Neuronal stem cell (in vitro differentiated cells): ENCODE measurements around the gene ZNF384.

Source experiments
- DNase-seq: peaks from one replicate; pipeline ENCODE4 v3.0.0-alpha.2; 2013; ENCODE audit warnings: low spot score
- H2AFZ ChIP-seq: one replicate; pipeline ENCODE4 v1.6.1; 2013; ENCODE audit warnings: mild to moderate bottlenecking, low read length, inconsistent platforms
- H2AK5ac ChIP-seq: 2 replicates; pipeline ENCODE4 v1.6.1; 2013; ENCODE audit warnings: low read depth, mild to moderate bottlenecking, inconsistent platforms, low read length, moderate library complexity, mixed read lengths
- H2BK120ac ChIP-seq: 2 replicates; pipeline ENCODE4 v1.6.1; 2013; ENCODE audit warnings: low read depth, mild to moderate bottlenecking, inconsistent platforms, low read length, moderate library complexity, mixed read lengths
- H2BK12ac ChIP-seq: one replicate; pipeline ENCODE4 v1.6.1; 2013; ENCODE audit warnings: low read length, inconsistent platforms
- H2BK15ac ChIP-seq: 2 replicates; pipeline ENCODE4 v1.6.1; 2013; ENCODE audit warnings: mild to moderate bottlenecking, low read length, inconsistent platforms, mixed read lengths
- H2BK5ac ChIP-seq: one replicate; pipeline ENCODE4 v1.6.1; 2013; ENCODE audit warnings: inconsistent platforms, mild to moderate bottlenecking, low read length, moderate library complexity
- H3K14ac ChIP-seq: one replicate; pipeline ENCODE4 v1.6.1; 2013; ENCODE audit warnings: low read length, inconsistent platforms
- H3K18ac ChIP-seq: 2 replicates; pipeline ENCODE4 v1.6.1; 2013; ENCODE audit warnings: low read length, inconsistent platforms
- H3K23ac ChIP-seq: 2 replicates; pipeline ENCODE4 v1.6.1; 2013; ENCODE audit warnings: low read depth, mild to moderate bottlenecking, mixed read lengths, low read length, inconsistent platforms; ENCODE audit not compliant: poor library complexity
- H3K27ac ChIP-seq: replicated peaks from 3 replicates; pipeline ENCODE4 v1.5.1; 2013; ENCODE audit warnings: low read length, inconsistent platforms
- H3K27me3 ChIP-seq, 3 experiments: 2 replicates each; pipeline ENCODE4 v1.6.1; 2013; ENCODE audit warnings: low read length in 3 of 3, mild to moderate bottlenecking in 2 of 3, inconsistent platforms in 1 of 3, low read depth in 1 of 3, mixed read lengths in 1 of 3, moderate library complexity in 1 of 3; ENCODE audit not compliant: control insufficient read depth in 3 of 3, insufficient read depth in 3 of 3
- H3K36me3 ChIP-seq, 2 donors: replicated peaks in 1 of 2; 2 replicates each; pipeline ENCODE4 v1.6.1; 2013; ENCODE audit warnings: low read length in 2 of 2; ENCODE audit not compliant: control insufficient read depth in 2 of 2, insufficient read depth in 2 of 2
- H3K4ac ChIP-seq: 2 replicates; pipeline ENCODE4 v1.6.1; 2013; ENCODE audit warnings: inconsistent platforms, mild to moderate bottlenecking, low read length, moderate library complexity
- H3K4me1 ChIP-seq, 2 donors: 1 replicate in 1 of 2; 2 replicates in 1 of 2; pipeline ENCODE4 v1.6.1; 2013; ENCODE audit warnings: low read length in 2 of 2, low read depth in 1 of 2; ENCODE audit not compliant: control insufficient read depth in 2 of 2, insufficient read depth in 1 of 2
- H3K4me2 ChIP-seq: one replicate; pipeline ENCODE4 v1.6.1; 2013; ENCODE audit warnings: mild to moderate bottlenecking, low read length, inconsistent platforms; ENCODE audit not compliant: insufficient read depth, poor library complexity, severe bottlenecking
- H3K4me3 ChIP-seq, 2 donors: 2 replicates each; pipeline ENCODE4 v1.5.1; 2013; ENCODE audit warnings: low read length in 2 of 2, mild to moderate bottlenecking in 2 of 2, inconsistent platforms in 1 of 2, moderate library complexity in 1 of 2
- H3K79me1 ChIP-seq: one replicate; pipeline ENCODE4 v1.6.1; 2013; ENCODE audit warnings: low read depth, mild to moderate bottlenecking, inconsistent platforms, low read length, moderate library complexity
- H3K9ac ChIP-seq: one replicate; pipeline ENCODE4 v1.6.1; 2013; ENCODE audit warnings: mild to moderate bottlenecking, low read depth, low read length, inconsistent platforms; ENCODE audit not compliant: poor library complexity
- H3K9me3 ChIP-seq, 2 donors: replicated peaks in 1 of 2; 2 replicates each; pipeline versions ENCODE3 to v1.6.1; 2013; ENCODE audit warnings: low read length in 2 of 2, mild to moderate bottlenecking in 2 of 2, inconsistent platforms in 1 of 2, low read depth in 1 of 2, mixed read lengths in 1 of 2, moderate library complexity in 1 of 2; ENCODE audit not compliant: control insufficient read depth in 2 of 2, insufficient read depth in 1 of 2
- H4K8ac ChIP-seq: one replicate; pipeline ENCODE4 v1.6.1; 2013; ENCODE audit warnings: low read depth, mild to moderate bottlenecking, inconsistent platforms, low read length, moderate library complexity
- H4K91ac ChIP-seq: one replicate; pipeline ENCODE4 v1.6.1; 2013; ENCODE audit warnings: low read length, low read depth, mild to moderate bottlenecking, inconsistent platforms; ENCODE audit not compliant: poor library complexity
- WGBS, 2 donors: extraction: QIAGEN DNeasy Blood & Tissue Kit; methylation state at CpG; one replicate each; pipeline ENCODE4 v1.1.7; 2013; ENCODE audit warnings: missing lambda C conversion rate in 2 of 2, mixed read lengths in 1 of 2; ENCODE audit not compliant: insufficient read length in 2 of 2, insufficient replicate concordance in 1 of 2; ENCODE audit errors: extremely low coverage in 2 of 2; 5-methylcytosine and 5-hydroxymethylcytosine counted together

Gene ZNF384

GRCh38 chr12:6692888-6693287 is 3.7 kb upstream of the ZNF384 start:
- DNase-seq = no peak
- no peak overlapping the region for H3K27ac ChIP-seq
- peaks cover 15 to 24% of the 10 kb centered on the region in 2 donors for H3K36me3 ChIP-seq

GRCh38 chr12:6691473-6691872 is 2.3 kb upstream of the ZNF384 start:
- H3K9ac ChIP-seq = no peak overlapping the region
- WGBS, 2 donors = no CpG with 5 or more reads among the region's 4 CpGs
- H3K36me3 ChIP-seq = peaks cover 16 to 18% of the 10 kb centered on the region in 2 donors
- no peak overlapping the region for H4K8ac ChIP-seq
- peaks cover 0 to 1% of the 10 kb centered on the region in 2 donors for H3K9me3 ChIP-seq
- H3K14ac ChIP-seq = no peak overlapping the region
- H3K23ac ChIP-seq = no peak overlapping the region
- no peak overlapping the region for H2BK5ac ChIP-seq
- H2AFZ ChIP-seq = no peak overlapping the region
- no peak overlapping the region for H2BK120ac ChIP-seq
- peaks cover 7 to 27% of the 10 kb centered on the region in 2 donors for H3K4me1 ChIP-seq
- peaks cover 7% of the 10 kb centered on the region for H3K79me1 ChIP-seq
- H3K27ac ChIP-seq = no peak overlapping the region
- H3K4ac ChIP-seq = no peak overlapping the region
- no peak overlapping the region for H4K91ac ChIP-seq
- peak overlapping the region in 1 of 2 donors; percentile 22 for H3K4me3 ChIP-seq
- no peak overlapping the region for H2BK15ac ChIP-seq
- no peak for DNase-seq
- no peak overlapping the region for H2BK12ac ChIP-seq
- no peak overlapping the region for H2AK5ac ChIP-seq
- no peak overlapping the region for H3K18ac ChIP-seq
- no peaks in the 10 kb centered on the region for H3K27me3 ChIP-seq
- H3K4me2 ChIP-seq = no peak overlapping the region

More at GRCh38 chr12:6692888-6693287, 3.7 kb upstream of the ZNF384 start:
- Histone ChIP-seq H4K91ac (no peak overlapping the region), H2AFZ (no peak overlapping the region), H3K18ac (no peak overlapping the region), H3K9ac (peak overlapping the region; percentile 47), H2AK5ac (no peak overlapping the region), H2BK120ac (no peak overlapping the region), H3K4ac (no peak overlapping the region), H3K4me1 (peaks cover 3 to 20% of the 10 kb centered on the region in 2 donors), H2BK5ac (no peak overlapping the region), H3K79me1 (peaks cover 11% of the 10 kb centered on the region), H3K4me2 (no peak overlapping the region), H2BK12ac (no peak overlapping the region), H3K27me3 (no peaks in the 10 kb centered on the region), H3K23ac (no peak overlapping the region), H2BK15ac (no peak overlapping the region), H3K4me3 (no peak overlapping the region), H3K14ac (no peak overlapping the region), H4K8ac (no peak overlapping the region), H3K9me3 (no peaks in the 10 kb centered on the region)
- no CpG with 5 or more reads among the region's 2 CpGs for WGBS, 2 donors

- H3K4me1 ChIP-seq = peaks cover 7 to 27% of the 10 kb centered on the region in 2 donors
- H3K14ac ChIP-seq = no peak overlapping the region
- H4K91ac ChIP-seq = no peak overlapping the region
- peaks cover 6 to 34% of the 10 kb centered on the region in 2 donors for H3K36me3 ChIP-seq
- H2BK12ac ChIP-seq = no peak overlapping the region
- peak overlapping the region; percentile 81 for H3K4me2 ChIP-seq
- peaks cover 5% of the 10 kb centered on the region for H3K79me1 ChIP-seq
- H3K27ac ChIP-seq = peak overlapping the region; percentile 96
- no peak overlapping the region for H4K8ac ChIP-seq
- peak overlapping the region; percentile 99 for H2BK5ac ChIP-seq
- no peak overlapping the region for H3K4ac ChIP-seq
- H2BK15ac ChIP-seq = no peak overlapping the region
- peaks cover 0 to 1% of the 10 kb centered on the region in 2 donors for H3K9me3 ChIP-seq
- H3K18ac ChIP-seq = peak overlapping the region; percentile 49
- peak overlapping the region; percentile 23 for H2AK5ac ChIP-seq
- no peak for DNase-seq
- no peaks in the 10 kb centered on the region for H3K27me3 ChIP-seq
- WGBS, 2 donors = no CpG with 5 or more reads among the region's 13 CpGs
- H3K23ac ChIP-seq = peak overlapping the region; percentile 66
- peak overlapping the region; percentile 99 for H3K9ac ChIP-seq
- peak overlapping the region; percentile 89 for H2AFZ ChIP-seq
- H3K4me3 ChIP-seq = peak overlapping the region; percentile 85 to 98
- no peak overlapping the region for H2BK120ac ChIP-seq
Observed at GRCh38 chr12:6688543-6688998, 604 bp downstream of the ZNF384 start.

- no peak overlapping the region for H2AFZ ChIP-seq
- no peak overlapping the region for H2BK5ac ChIP-seq
- H4K8ac ChIP-seq = no peak overlapping the region
- H3K36me3 ChIP-seq = peaks cover 4 to 58% of the 10 kb centered on the region in 2 donors
- H3K4me1 ChIP-seq = peaks cover 7 to 14% of the 10 kb centered on the region in 2 donors
- no peak overlapping the region for H3K4me3 ChIP-seq
- peaks cover 0 to 1% of the 10 kb centered on the region in 2 donors for H3K9me3 ChIP-seq
- H3K4ac ChIP-seq = no peak overlapping the region
- no peak overlapping the region for H2AK5ac ChIP-seq
- WGBS, 2 donors = no CpG with 5 or more reads among the region's 3 CpGs
- H3K18ac ChIP-seq = no peak overlapping the region
- H4K91ac ChIP-seq = no peak overlapping the region
- no peak overlapping the region for H3K14ac ChIP-seq
- H3K27ac ChIP-seq = no peak overlapping the region
- no peak overlapping the region for H2BK120ac ChIP-seq
- H3K27me3 ChIP-seq = no peaks in the 10 kb centered on the region
- no peak overlapping the region for H3K23ac ChIP-seq
- H3K9ac ChIP-seq = no peak overlapping the region
- H2BK15ac ChIP-seq = no peak overlapping the region
- peaks cover 5% of the 10 kb centered on the region for H3K79me1 ChIP-seq
- no peak overlapping the region for H2BK12ac ChIP-seq
- H3K4me2 ChIP-seq = no peak overlapping the region
- no peak for DNase-seq
Observed at GRCh38 chr12:6685814-6686213, 3.4 kb downstream of the ZNF384 start.
